ENCODE results near the gene GLYATL1.
"Not testable (repeated sequence)": the region's sequence is repeated elsewhere in the genome, so short reads cannot be mapped to it uniquely, and the experiment has no call there.

The GLYATL1 gene

GRCh38 chr11:58999291-58999680, 60.0 kb downstream of the GLYATL1 start:
- DNase-seq: no peak

- no peak for DNase-seq
These were observed 60.7 kb downstream of the GLYATL1 start for GRCh38 chr11:59000003-59000402.

DNA sequence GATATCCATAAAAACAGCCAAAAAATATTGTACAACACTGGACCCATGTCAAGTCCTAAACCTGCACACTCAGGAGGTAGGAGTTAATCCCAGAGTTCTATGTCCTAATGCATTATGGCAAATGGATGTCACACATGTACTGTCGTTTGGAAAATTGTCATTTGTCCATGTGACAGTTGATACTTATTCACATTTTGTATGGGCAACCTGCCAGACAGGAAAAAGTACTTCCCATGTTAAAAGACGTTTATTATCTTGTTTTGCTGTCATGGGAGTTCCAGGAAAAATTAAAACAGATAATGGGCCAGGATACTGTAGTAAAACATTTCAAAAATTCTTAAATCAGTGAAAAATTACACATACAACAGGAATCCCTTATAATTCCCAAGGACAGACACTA, 62.7 kb downstream of the GLYATL1 start:
- DNase-seq: not testable (repeated sequence)

All from stimulated activated naive CD4-positive, alpha-beta T cell (primary cell).